HEK293 (cell line): Measurements from ENCODE around the gene ILF3.
A peak's percentile ranks its signal among the peaks of the same experiment; 100 is the strongest.

Experiments used
- CTCF ChIA-PET: fragments of 350-600 bp; formaldehyde crosslinking; extraction: SDS; loops from one replicate; lab custom pipeline; 2021; ENCODE audit warnings: antibody characterized with exemption; lab: Yijun Ruan, JAX
- POLR2A ChIA-PET: fragments of 300-600 bp; formaldehyde crosslinking; extraction: SDS; loops from one replicate; lab custom pipeline; 2020; ENCODE audit warnings: antibody characterized with exemption, inconsistent platforms; lab: Yijun Ruan, JAX
- H3K27ac ChIP-seq: fragments of 200-500 bp; sonication (Bioruptor generic); 2 replicates; pipeline ENCODE4 v1.5.1; 2014; ENCODE audit warnings: low read depth, low read length, control low read depth, inconsistent platforms; ENCODE audit errors: extremely low read depth
- H3K36me3 ChIP-seq, 2 experiments: fragments of 200-500 bp in 1 of 2; sonication (Bioruptor generic) in 1 of 2; 1 replicate in 1 of 2; 2 replicates in 1 of 2; pipeline ENCODE4 v1.5.1; 2014 to 2017; ENCODE audit warnings: inconsistent platforms in 2 of 2, low read length in 2 of 2; ENCODE audit not compliant: control insufficient read depth in 2 of 2, insufficient read depth in 1 of 2
- H3K4me1 ChIP-seq: fragments of 200-500 bp; sonication (Bioruptor generic); 2 replicates; pipeline ENCODE4 v1.5.1; 2014; ENCODE audit warnings: mild to moderate bottlenecking, low read length, inconsistent platforms; ENCODE audit not compliant: control insufficient read depth, insufficient read depth
- H3K4me3 ChIP-seq: 2 replicates; pipeline ENCODE4 v1.5.1; 2011; ENCODE audit warnings: low read depth, mild to moderate bottlenecking, control low read depth, low read length, moderate library complexity
- H3K9me3 ChIP-seq: fragments of 200-500 bp; sonication (Bioruptor generic); 2 replicates; pipeline ENCODE4 v1.5.1; 2014; ENCODE audit warnings: low read depth, low read length, inconsistent platforms; ENCODE audit not compliant: control insufficient read depth, insufficient read depth
- CTCF ChIP-seq: fragments of 450-650 bp; formaldehyde crosslinking; IDR thresholded peaks from 2 replicates; pipeline ENCODE4 v1.5.1; 2016; ENCODE audit warnings: missing biosample characterization, missing genetic modification characterization
- EGR2 ChIP-seq: fragments of 450-650 bp; formaldehyde crosslinking; IDR thresholded peaks from 2 replicates; pipeline ENCODE4 v1.5.1; 2016; ENCODE audit warnings: low read depth, missing biosample characterization, missing genetic modification characterization
- GLI2 ChIP-seq: fragments of 450-650 bp; formaldehyde crosslinking; IDR thresholded peaks from 2 replicates; pipeline ENCODE4; 2017; ENCODE audit warnings: missing biosample characterization, missing genetic modification characterization, low read depth, borderline replicate concordance
- KLF1 ChIP-seq: fragments of 450-650 bp; formaldehyde crosslinking; IDR thresholded peaks from 2 replicates; pipeline ENCODE4 v1.5.1; 2016; ENCODE audit warnings: missing biosample characterization, missing genetic modification characterization
- KLF10 ChIP-seq: fragments of 450-650 bp; IDR thresholded peaks from 2 replicates; pipeline ENCODE4 v1.5.1; 2018; ENCODE audit warnings: missing biosample characterization, mild to moderate bottlenecking, missing genetic modification characterization
- PRDM1 ChIP-seq: fragments of 450-650 bp; formaldehyde crosslinking; IDR thresholded peaks from 2 replicates; pipeline ENCODE4; 2016; ENCODE audit warnings: missing biosample characterization, missing genetic modification characterization
- PRDM6 ChIP-seq: fragments of 450-650 bp; formaldehyde crosslinking; IDR thresholded peaks from 2 replicates; pipeline ENCODE4 v1.5.1; 2017; ENCODE audit warnings: missing biosample characterization, missing genetic modification characterization
- WT1 ChIP-seq: fragments of 450-650 bp; formaldehyde crosslinking; IDR thresholded peaks from 2 replicates; pipeline ENCODE4 v1.5.1; 2016; ENCODE audit warnings: missing biosample characterization, missing genetic modification characterization
- ZBTB21 ChIP-seq: fragments of 450-650 bp; formaldehyde crosslinking; IDR thresholded peaks from 2 replicates; pipeline ENCODE4 v1.5.1; 2017; ENCODE audit warnings: missing biosample characterization, missing genetic modification characterization
- ZBTB6 ChIP-seq: fragments of 450-650 bp; formaldehyde crosslinking; IDR thresholded peaks from 2 replicates; pipeline ENCODE4 v1.5.1; 2017; ENCODE audit warnings: missing biosample characterization, missing genetic modification characterization
- ZFHX2 ChIP-seq: fragments of 450-650 bp; formaldehyde crosslinking; conservative IDR thresholded peaks from 2 replicates; pipeline ENCODE4 v1.5.1; 2016; ENCODE audit warnings: missing biosample characterization, missing genetic modification characterization
- ZIC2 ChIP-seq: fragments of 450-650 bp; formaldehyde crosslinking; IDR thresholded peaks from 2 replicates; pipeline ENCODE4 v1.5.1; 2016; ENCODE audit warnings: missing biosample characterization, missing genetic modification characterization
- ZNF184 ChIP-seq: fragments of 450-650 bp; IDR thresholded peaks from 2 replicates; pipeline ENCODE4 v1.5.1; 2018; ENCODE audit warnings: missing biosample characterization, mild to moderate bottlenecking, missing genetic modification characterization
- ZNF274 ChIP-seq, 2 experiments: fragments of 200-500 bp in 1 of 2; fragments of 450-650 bp in 1 of 2; sonication (Bioruptor generic) in 1 of 2; formaldehyde crosslinking in 1 of 2; IDR thresholded peaks; 2 replicates each; pipeline versions ENCODE4 v1.5.1 to v1.6.1; 2014 to 2016; ENCODE audit warnings: borderline replicate concordance in 1 of 2, inconsistent platforms in 1 of 2, low read length in 1 of 2, missing biosample characterization in 1 of 2, missing genetic modification characterization in 1 of 2
- ZNF37A ChIP-seq: fragments of 450-650 bp; IDR thresholded peaks from 2 replicates; pipeline ENCODE4 v1.5.1; 2018; ENCODE audit warnings: missing biosample characterization, missing genetic modification characterization
- ZNF404 ChIP-seq: fragments of 450-650 bp; formaldehyde crosslinking; IDR thresholded peaks from 2 replicates; pipeline ENCODE4 v1.5.1; 2017; ENCODE audit warnings: missing biosample characterization, missing genetic modification characterization
- ZNF600 ChIP-seq: fragments of 450-650 bp; formaldehyde crosslinking; IDR thresholded peaks from 2 replicates; pipeline ENCODE4 v1.5.1; 2016; ENCODE audit warnings: missing biosample characterization, missing genetic modification characterization
- ZNF623 ChIP-seq: fragments of 450-650 bp; formaldehyde crosslinking; IDR thresholded peaks from 2 replicates; pipeline ENCODE4 v1.5.1; 2016; ENCODE audit warnings: missing biosample characterization, missing genetic modification characterization
- ZSCAN30 ChIP-seq: fragments of 450-650 bp; IDR thresholded peaks from 2 replicates; pipeline ENCODE4 v1.5.1; 2018; ENCODE audit warnings: missing biosample characterization, mild to moderate bottlenecking, missing genetic modification characterization, moderate library complexity
- TF ChIP-seq, protein P1 (sequence below): fragments of 450-650 bp; formaldehyde crosslinking; IDR thresholded peaks from 2 replicates; pipeline ENCODE4 v1.5.1; 2016; ENCODE audit warnings: missing biosample characterization, missing genetic modification characterization
- TF ChIP-seq, protein P2 (sequence below): fragments of 450-650 bp; formaldehyde crosslinking; IDR thresholded peaks from 2 replicates; pipeline ENCODE4 v1.5.1; 2016; ENCODE audit warnings: missing biosample characterization, missing genetic modification characterization
- TF ChIP-seq, protein P3 (sequence below): fragments of 450-650 bp; formaldehyde crosslinking; IDR thresholded peaks from 2 replicates; pipeline ENCODE4 v1.5.1; 2017; ENCODE audit warnings: missing biosample characterization, missing genetic modification characterization
- TF ChIP-seq, protein P4 (sequence below): fragments of 450-650 bp; formaldehyde crosslinking; IDR thresholded peaks from 2 replicates; pipeline ENCODE4 v1.5.0; 2017; ENCODE audit warnings: missing biosample characterization, missing genetic modification characterization, borderline replicate concordance

Gene ILF3

GRCh38 chr19:10643968-10644259, 10.2 kb upstream of the ILF3 start:
- Histone ChIP-seq H3K9me3 (no peaks in the 10 kb centered on the region), H3K4me1 (no peaks in the 10 kb centered on the region), H3K36me3 (peaks cover 0 to 35% of the 10 kb centered on the region in 2 experiments; a peak in 2 of 3 replicates), H3K4me3 (no peak overlapping the region), H3K27ac (no peak overlapping the region)
- TF ChIP-seq KLF10 (tag by site-specific recombination) = no peak
- TF ChIP-seq ZNF37A (tag by site-specific recombination) = no peak
- TF ChIP-seq, protein P1, sequence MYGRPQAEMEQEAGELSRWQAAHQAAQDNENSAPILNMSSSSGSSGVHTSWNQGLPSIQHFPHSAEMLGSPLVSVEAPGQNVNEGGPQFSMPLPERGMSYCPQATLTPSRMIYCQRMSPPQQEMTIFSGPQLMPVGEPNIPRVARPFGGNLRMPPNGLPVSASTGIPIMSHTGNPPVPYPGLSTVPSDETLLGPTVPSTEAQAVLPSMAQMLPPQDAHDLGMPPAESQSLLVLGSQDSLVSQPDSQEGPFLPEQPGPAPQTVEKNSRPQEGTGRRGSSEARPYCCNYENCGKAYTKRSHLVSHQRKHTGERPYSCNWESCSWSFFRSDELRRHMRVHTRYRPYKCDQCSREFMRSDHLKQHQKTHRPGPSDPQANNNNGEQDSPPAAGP (tag by site-specific recombination) = peak; percentile 78
- TF ChIP-seq WT1 (tag by site-specific recombination) = peak; percentile 86
- no peak for TF ChIP-seq CTCF
- no peak for TF ChIP-seq ZNF404
- TF ChIP-seq PRDM1 = peak; percentile 55; the same call in 1 of the 2 replicates
- peak; percentile 32; the same call in 1 of the 2 replicates for TF ChIP-seq ZIC2 (tag by site-specific recombination)
- TF ChIP-seq ZNF623 (tag by site-specific recombination) = no peak
- no peak for TF ChIP-seq ZNF600
- no peak for TF ChIP-seq ZBTB21 (tag by site-specific recombination)
- TF ChIP-seq, protein P2, sequence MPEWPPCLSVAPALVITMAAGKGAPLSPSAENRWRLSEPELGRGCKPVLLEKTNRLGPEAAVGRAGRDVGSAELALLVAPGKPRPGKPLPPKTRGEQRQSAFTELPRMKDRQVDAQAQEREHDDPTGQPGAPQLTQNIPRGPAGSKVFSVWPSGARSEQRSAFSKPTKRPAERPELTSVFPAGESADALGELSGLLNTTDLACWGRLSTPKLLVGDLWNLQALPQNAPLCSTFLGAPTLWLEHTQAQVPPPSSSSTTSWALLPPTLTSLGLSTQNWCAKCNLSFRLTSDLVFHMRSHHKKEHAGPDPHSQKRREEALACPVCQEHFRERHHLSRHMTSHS (tag by site-specific recombination) = no peak
- TF ChIP-seq, protein P3, sequence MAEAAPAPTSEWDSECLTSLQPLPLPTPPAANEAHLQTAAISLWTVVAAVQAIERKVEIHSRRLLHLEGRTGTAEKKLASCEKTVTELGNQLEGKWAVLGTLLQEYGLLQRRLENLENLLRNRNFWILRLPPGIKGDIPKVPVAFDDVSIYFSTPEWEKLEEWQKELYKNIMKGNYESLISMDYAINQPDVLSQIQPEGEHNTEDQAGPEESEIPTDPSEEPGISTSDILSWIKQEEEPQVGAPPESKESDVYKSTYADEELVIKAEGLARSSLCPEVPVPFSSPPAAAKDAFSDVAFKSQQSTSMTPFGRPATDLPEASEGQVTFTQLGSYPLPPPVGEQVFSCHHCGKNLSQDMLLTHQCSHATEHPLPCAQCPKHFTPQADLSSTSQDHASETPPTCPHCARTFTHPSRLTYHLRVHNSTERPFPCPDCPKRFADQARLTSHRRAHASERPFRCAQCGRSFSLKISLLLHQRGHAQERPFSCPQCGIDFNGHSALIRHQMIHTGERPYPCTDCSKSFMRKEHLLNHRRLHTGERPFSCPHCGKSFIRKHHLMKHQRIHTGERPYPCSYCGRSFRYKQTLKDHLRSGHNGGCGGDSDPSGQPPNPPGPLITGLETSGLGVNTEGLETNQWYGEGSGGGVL = peak; percentile 83
- TF ChIP-seq EGR2 (tag by site-specific recombination) = peak; percentile 87
- peak; percentile 87 for TF ChIP-seq ZFHX2
- ChIA-PET CTCF (interaction anchor here (0.6 to 11.5 kb wide), 27 partner anchors 14 to 429 kb away, joined by 3 to 243 read pairs (median 6); partner anchors contain the start of gene QTRT1), POLR2A (interaction anchor here (0.7 to 2.3 kb wide), 3 partner anchors 9 to 64 kb away, joined by 3 to 13 read pairs (median 4); no protein-coding TSS in a partner anchor)

DNA sequence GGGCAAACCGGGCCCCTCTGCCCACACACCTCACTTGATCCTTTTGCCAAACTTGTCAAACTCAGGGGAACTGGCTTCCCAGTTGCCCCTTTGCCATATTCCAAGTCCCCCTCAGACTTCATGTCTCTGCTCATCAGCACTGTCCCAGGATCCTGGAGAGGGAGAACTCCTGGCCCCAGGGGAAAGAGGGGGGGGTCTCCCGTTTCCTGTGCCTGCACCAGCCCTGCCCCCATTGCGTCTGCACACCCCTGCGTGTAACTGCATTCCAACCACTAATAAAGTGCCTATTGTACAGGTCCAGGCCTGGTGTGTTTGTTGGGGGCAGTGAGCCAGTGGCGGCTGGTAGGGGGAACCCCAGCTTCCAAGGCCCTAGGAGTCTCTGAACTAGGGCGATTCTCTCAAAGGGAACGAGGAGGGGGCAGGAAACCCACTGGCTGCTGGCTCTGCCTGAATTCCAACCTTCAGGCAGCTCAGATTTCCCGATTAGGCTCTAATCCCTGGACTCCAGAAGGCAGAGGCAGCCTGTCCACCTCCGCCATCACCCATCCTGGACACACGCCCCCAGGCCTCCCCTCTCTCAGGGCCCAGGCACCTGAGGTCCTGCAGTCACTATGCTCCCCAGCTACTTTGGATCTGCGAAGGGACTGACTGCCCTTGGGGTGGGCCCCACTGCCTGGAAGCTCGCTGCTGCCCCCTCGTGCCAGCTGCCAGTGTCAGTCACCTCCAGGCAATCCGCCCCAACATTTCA, 9.7 kb upstream of the ILF3 start:
- Histone ChIP-seq H3K4me1 (no peaks in the 10 kb centered on the region), H3K9me3 (no peaks in the 10 kb centered on the region), H3K4me3 (no peak overlapping the region), H3K27ac (no peak overlapping the region), H3K36me3 (peaks cover 0 to 30% of the 10 kb centered on the region in 2 experiments; a peak in 2 of 3 replicates)
- POLR2A ChIA-PET = interaction anchor here (0.6 to 2.3 kb wide), 6 partner anchors 8 to 149 kb away, joined by 3 to 13 read pairs (median 4); no protein-coding TSS in a partner anchor
- CTCF ChIA-PET = interaction anchor here (0.6 to 11.5 kb wide), 34 partner anchors 13 to 589 kb away, joined by 3 to 243 read pairs (median 5); partner anchors contain the start of genes CDC37 and QTRT1
- TF ChIP-seq ZSCAN30 (tag by site-specific recombination) (0 out of 2 replicates have a peak, but pooled peaks have one; percentile 53), KLF1 (tag by site-specific recombination) (peak; percentile 73), ZBTB6 (no peak), PRDM6 (tag by site-specific recombination) (no peak), GLI2 (tag by site-specific recombination) (no peak), ZNF274 (IDR thresholded peaks at IDR 0.05; ENCODE audit: low read length) (no peak), ZNF274 (tag by site-specific recombination; IDR thresholded peaks at IDR 0.05; ENCODE audit: borderline replicate concordance) (no peak), ZNF184 (no peak)
- TF ChIP-seq, protein P4, sequence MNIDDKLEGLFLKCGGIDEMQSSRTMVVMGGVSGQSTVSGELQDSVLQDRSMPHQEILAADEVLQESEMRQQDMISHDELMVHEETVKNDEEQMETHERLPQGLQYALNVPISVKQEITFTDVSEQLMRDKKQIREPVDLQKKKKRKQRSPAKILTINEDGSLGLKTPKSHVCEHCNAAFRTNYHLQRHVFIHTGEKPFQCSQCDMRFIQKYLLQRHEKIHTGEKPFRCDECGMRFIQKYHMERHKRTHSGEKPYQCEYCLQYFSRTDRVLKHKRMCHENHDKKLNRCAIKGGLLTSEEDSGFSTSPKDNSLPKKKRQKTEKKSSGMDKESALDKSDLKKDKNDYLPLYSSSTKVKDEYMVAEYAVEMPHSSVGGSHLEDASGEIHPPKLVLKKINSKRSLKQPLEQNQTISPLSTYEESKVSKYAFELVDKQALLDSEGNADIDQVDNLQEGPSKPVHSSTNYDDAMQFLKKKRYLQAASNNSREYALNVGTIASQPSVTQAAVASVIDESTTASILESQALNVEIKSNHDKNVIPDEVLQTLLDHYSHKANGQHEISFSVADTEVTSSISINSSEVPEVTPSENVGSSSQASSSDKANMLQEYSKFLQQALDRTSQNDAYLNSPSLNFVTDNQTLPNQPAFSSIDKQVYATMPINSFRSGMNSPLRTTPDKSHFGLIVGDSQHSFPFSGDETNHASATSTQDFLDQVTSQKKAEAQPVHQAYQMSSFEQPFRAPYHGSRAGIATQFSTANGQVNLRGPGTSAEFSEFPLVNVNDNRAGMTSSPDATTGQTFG (tag by site-specific recombination) = no peak
